HG02759 (cell line): ENCODE data around the gene PARVB.

Source experiments
- ATAC-seq: cut with Tn5 transposase; IDR thresholded peaks from one replicate; pipeline ENCODE4 v1.9.1; 2021; ENCODE audit warnings: mild to moderate bottlenecking, moderate library complexity; ENCODE audit not compliant: unreplicated experiment

PARVB gene

DNA sequence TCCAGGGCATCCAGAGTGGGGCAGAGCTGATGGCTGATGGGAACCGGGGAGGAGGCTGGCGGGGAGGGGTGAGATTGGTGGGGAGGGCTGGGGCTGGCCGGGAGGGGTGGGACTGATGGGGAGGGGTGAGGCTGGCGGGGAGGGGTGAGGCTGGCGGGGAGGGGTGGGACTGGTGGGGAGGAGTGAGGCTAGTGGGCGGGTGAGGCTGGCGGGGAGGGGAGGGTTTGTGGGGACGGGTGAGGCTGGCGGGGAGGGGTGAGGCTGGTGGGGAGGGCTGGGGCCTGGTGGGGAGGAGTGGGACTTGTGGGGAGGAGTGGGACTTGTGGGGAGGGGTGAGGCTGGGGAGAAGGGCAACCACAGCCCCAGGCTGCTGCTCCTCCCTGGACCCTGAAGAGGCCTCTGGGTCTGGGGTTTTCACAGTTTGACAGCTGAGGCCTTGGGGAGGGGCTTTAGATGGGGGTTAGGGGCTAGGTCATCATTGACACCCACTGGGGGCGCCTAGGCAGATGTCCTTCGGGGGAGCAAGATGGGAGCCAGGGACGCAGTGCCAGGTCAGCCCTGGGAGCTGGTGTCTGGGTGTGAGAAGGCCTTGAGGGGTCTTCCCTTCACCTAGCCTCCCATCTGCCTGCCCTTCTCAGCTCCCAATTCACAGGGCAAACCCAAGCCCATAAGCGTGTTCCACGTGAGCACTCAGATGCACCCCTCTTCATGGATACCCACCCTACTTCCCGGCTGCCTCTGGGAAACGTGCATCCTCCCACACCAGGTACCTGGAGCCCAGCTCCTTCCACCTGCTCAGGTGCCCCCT is 183.3 kb downstream of the PARVB start:
- no peak for ATAC-seq

DNA sequence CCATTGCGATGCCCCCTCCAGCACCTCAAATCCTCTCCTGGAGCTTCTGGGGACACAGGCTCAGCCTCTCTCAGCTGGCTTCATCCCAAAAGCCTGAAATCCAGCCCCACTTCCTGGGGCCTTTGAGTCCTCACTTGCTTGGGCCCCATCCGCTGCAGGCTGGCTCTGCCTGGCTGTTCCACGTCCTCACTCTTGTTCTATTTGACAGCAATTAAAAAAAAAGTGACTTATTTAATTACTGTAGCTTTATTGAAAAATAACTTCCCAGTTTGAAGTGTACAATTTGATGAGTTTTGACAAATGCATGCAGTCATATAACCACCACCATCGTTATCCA is 183.8 kb downstream of the PARVB start:
- no peak for ATAC-seq

DNA sequence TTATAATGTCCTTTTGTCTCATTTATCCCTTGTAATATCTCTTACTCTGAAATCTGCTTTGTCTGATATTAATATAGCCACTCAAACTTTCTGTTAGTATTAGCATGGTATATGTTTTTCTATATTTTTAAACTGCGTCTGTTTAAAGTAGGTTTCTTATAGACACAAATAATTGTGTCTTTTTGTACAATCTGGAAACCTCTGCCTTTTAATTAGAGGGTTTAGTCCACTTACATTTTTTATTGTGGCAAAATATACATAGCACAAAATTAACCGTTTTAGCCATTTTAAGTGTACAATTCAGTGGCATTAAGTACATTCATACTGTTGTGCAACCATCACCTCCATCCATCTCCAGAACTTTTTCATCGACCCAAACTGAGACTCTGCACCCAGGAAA is 185.2 kb downstream of the PARVB start:
- ATAC-seq, result no peak

GRCh38 chr22:44210722-44211121 is 186.6 kb downstream of the PARVB start:
- ATAC-seq, result no peak

DNA sequence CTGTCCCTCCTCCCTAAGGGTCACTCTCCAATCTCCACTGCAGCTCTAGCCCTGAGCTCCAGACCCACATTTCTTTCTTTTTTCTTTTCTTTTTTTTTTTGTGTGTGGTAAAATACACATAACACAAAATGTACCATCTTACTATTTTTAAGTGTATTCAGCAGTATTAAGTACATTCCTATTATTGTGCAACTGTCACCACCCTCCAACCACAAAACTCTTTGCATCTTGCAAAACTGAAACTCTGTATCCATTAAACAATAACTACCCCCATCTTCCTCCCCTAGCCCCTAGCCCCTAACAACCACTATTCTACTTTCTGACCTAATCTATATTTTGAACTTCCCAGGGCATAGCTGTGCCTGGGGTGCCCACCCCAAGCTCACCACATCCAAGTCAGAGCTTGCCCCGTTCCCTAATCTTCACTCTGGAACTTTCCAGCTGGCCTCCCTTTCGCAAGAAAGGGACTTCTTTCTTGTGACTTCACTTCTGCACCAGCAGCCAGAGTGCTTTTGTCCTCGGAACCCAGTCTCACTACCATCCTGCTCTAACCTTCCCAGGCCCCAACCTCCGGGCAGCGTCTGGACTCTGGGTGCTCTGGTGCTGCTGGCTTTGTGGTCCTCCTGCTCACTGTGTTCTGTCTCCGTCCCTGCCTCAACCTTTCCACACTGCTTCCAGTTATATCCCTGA is 187.3 kb downstream of the PARVB start:
- no peak for ATAC-seq

- ATAC-seq, result no peak
Observed at GRCh38 chr22:44211946-44212930, 188.1 kb downstream of the PARVB start.

- no peak for ATAC-seq
Observed at GRCh38 chr22:44212936-44213335, 188.8 kb downstream of the PARVB start.

DNA sequence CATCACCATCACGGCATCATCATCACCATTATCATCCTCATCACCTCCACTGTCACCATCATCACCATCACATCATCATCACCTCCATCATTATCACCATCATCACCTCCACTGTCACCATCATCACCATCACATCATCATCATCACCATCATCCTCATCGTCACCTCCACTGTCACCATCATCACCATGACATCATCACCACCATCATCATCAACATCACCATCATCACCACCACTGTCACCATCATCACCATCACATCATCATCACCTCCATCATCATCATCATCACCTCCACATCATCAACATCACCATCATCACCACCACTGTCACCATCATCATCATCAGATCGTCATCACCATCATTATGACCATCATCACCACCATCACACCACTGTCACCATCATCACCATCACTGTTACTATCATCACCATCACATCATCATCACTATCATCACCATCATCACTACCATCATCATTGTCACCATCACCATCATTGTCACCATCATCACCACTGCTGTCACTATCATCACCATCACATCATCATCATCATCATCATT is 189.5 kb downstream of the PARVB start:
- ATAC-seq, result no peak

DNA sequence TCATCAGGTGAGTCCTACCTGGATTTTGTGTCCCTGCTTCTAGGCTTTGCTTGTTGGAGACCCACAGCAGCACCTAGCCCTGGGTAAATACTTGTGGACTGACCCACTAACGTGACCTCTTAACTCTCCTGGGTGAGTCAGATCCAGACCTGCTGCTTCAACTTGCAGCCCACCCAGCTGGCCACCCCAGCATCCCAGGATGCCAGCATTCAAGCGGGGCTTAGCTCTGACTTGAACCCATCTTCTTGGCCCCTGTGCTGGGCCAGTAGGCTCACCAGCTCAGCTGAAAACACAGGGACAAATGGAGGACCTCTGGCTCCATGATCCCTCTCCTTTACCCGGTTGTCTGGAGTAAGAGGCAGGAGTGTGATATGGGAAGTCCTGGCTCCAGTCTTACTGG is 190.1 kb downstream of the PARVB start:
- no peak for ATAC-seq

GRCh38 chr22:44214764-44215163 is 190.7 kb downstream of the PARVB start:
- ATAC-seq, result no peak

DNA sequence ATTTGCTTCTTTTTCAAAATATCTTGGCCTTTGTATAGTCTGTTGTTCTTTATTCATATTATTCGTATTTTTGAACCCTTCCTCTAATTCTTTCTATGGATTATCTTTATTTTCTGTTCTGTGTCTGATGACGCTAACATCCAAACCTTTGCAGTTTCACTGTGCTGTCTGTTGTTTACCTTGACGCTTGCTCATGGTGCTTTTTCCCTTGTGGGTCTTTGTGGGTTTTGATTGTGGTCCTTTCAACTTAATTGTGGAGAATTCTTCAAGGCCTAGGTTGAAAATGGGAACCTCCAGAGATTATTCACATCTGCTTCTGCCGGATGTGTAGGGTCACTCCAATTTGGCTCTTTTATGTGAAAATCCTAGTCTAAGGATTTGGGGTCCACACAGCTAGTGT is 191.2 kb downstream of the PARVB start:
- ATAC-seq, result no peak

GRCh38 chr22:44217346-44217745 is 193.2 kb downstream of the PARVB start:
- no peak for ATAC-seq

GRCh38 chr22:44218071-44218470 is 194.0 kb downstream of the PARVB start:
- no peak for ATAC-seq

- ATAC-seq, result no peak
Observed at GRCh38 chr22:44219101-44219870, 195.2 kb downstream of the PARVB start.

GRCh38 chr22:44220727-44221680 is 196.9 kb downstream of the PARVB start:
- no peak for ATAC-seq

DNA sequence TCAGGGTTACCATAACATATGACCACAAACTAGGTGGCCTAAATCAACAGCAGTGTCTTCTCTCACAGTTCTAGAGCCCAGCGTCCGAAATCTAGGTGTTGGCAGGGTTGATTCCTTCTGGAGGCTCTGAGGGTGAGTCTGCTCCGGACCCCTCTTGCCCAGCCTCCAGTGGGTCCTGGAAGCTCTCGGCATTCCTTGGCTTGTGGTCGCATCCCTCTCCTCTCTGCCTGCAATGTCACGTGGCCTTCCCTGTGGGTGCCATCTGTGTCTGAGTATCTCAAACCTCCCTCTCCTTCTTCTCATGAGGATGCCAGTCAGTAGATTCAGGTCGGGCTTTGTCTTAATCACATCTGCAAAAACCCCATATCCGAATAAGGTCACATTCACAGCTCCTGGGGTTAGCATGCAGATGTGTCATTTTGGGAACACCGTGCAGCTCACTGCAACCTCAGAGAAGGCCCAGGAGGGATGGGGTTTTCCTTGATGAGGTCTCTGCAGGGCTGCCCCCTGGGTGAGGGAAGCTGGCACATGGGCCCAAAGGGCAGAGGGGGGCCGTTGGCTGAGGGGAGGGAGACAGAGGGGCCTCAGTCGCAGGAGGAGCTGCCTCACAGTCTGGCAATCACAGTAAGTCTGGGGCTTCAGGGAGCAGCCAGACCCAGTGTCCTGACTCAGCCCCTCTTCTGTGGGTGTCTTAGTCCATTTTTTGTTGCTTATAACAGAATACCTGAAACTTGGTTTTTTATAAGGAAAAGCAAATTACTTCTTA is 197.8 kb downstream of the PARVB start:
- ATAC-seq, result no peak
